GM19238 (cell line): Measurements from ENCODE around the gene APOO.
A peak's percentile ranks its signal among the peaks of the same experiment; 100 is the strongest.
"Not testable (repeated sequence)": the region's sequence is repeated elsewhere in the genome, so short reads cannot be mapped to it uniquely, and the experiment has no call there.

Experiments used
- DNase-seq: peaks from one replicate; pipeline ENCODE4 v3.0.0; 2011; ENCODE audit warnings: low spot score; ENCODE audit not compliant: insufficient read length

Gene APOO

DNA sequence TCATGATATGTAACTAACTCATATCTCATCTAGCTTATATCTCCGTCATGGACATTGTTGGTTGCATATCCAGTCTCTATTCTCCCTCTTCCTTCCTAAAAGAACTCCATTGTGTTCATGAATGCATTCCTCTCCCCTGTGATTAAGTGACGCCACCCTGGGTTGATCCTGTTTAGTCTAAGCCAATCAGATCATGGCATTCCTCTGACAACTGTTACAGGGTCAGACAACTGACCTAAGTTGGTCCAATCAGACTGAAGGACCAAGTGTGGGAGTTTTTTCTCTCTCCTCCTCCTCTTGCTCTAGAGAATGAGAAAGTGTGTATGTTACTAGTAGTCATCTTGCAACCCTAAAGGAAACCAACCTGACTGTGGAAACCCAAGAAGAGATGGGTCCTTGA, 3.6 kb downstream of the APOO start:
- DNase-seq, result no peak

DNA sequence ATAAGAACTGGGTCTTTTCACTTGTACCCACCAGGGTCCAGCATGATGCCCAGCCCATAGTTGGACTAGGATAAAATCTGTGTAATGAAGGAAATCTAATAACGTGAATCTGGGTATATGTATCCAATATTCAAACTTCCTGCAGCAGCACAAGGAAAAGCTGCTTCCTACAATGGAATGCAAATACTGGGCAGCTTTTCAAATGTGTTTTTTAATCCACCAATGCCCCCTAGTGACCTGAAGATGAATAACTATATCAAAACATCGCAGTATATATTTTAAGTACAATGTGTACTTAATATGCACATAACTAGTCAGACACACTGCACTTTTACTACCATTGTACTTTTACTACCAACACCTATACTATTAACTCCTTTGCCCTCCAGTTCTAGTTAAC, 5.3 kb downstream of the APOO start:
- no peak for DNase-seq

DNA sequence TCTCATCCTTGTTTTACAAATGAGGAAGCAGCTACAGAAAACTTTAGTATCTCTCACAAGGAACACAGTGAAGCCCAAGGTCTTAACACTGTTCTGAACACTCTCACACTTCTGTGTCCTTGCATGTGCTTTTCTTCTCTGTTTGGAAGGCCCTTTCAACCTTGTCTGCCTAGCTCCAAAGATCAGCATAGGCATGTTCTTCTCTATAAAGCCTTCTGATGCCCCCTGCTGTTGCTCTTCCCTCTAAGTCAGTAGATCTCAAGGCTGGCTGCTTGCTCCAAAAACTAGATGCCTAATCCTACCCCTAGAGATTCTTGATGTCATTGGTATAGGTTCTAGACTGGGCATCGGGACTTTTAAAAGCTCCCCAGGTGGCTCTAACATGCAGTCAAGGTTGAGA, 5.9 kb downstream of the APOO start:
- peak; percentile 18 for DNase-seq

DNA sequence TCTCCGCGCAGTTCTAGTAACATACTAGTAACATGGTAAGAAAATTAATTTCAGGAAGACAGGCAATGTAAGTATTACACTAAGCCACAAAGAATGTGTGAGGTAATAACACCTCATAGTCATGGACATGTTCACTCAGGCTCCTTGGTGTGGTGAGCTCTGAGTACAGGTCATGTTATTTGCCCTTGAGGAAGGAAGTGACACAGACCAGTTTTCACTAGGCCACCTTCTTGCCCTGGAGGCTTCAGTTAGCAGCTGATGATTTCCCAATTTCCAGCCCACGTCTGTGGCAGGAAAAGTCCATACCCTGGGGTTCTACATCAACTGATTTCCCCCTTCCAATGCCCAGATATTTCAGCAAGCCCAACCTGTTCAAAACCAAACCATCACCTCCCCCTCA, 6.7 kb downstream of the APOO start:
- DNase-seq, result no peak

DNA sequence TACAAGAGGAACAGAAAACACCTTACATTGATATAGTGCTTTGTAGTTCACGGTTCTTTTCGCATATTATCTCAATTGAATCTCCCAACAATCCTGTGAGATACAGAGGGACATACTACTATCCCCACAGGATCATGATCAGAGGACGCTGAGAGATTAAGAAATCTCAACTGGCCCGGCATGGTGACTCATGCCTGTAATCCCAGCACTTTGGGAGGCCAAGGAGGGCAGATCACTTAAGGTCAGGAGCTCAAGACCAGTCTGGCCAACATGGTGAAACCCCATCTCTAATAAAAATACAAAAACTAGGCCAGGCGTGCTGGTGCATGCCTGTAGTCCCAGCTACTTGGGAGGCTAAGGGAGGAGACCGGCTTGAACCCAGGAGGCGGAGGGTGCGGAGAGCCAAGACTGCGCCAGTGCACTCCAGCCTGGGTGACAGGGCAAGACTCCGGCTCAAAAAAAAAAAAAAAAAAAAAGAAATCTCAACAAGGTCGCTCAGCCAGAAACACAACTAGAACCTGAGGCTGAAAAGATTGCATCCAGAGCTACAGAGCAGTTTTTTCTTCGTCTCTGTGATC, 7.4 kb downstream of the APOO start:
- DNase-seq, result no peak

DNA sequence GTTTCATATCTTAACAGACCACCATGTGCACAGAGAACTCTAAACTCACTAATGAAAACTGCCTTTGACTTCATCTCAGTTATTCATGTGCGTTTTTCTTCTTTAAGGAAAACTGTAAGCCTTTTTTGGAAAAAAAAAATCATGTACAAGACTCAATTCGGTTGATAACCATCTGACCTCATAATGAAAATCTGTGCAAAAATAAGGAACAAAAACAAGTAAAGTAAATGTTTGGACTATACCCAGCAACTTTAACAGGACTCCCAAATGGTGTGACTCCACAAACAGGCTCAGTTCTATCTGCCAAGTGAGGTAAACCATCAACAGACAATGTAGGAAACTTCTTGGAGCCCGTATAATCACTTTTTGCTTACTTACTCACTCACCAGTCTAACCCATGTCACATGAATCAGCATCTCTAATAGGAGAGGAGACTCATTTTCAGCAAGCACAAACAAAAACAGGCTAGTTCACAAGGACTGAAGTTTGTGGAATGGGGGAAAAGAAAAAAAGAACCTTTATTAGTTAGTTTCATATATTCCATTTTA, 9.3 kb downstream of the APOO start:
- DNase-seq, result no peak

DNA sequence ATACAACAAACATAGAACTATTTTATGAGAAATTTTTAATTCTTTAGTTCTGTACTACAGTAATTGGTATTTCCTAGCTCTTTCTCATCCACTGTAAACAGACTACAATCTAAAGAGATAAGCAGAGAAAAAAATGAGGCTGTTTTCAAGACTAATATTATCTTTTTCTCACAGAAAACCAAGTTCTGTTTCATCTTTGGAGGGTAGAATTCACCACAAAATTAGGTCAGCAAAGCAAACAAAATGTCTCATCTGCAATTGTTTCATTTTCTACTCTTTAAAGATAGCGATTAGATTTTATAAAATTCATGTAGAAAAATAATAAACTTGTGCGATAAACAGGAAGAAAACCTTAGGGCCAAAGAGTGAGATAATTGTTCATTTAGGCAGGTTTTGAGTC, 10.8 kb downstream of the APOO start:
- no peak for DNase-seq

DNA sequence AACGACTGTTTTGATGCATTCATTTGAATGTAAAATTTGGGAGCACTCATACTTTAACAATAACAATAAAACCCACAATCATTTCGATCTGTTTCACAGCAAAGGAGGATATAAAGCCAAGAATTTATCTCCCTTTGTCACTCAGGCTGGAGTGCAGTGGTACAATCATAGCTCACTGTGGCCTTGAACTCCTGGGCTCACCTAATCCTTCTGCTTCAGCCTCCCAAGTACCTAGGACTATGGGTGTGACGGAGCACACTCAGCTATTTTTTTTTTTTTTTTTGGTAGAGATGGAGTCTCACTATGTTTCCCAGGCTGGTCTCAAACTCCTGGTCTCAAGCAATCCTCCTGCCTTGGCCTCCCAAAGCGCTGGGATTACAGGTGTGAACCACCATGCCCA, 11.2 kb downstream of the APOO start:
- DNase-seq, result not testable (repeated sequence)

DNA sequence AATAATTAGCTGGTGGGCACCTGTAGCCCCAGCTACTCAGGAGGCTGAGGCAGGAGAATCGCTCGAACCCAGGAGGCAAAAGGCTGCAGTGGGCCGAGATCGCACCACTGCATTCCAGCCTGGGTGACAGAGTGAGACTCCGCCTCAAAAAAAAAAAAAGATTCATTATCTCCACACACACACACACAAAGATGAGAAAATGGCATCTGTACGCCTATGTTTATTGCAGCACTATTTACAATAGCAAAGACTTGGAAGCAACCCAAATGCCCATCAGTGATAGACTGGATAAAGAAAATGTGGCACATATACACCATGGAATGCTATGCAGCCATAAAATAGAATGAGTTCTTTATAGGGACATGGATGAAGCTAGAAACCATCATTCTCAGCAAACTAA, 12.7 kb downstream of the APOO start:
- not testable (repeated sequence) for DNase-seq

DNA sequence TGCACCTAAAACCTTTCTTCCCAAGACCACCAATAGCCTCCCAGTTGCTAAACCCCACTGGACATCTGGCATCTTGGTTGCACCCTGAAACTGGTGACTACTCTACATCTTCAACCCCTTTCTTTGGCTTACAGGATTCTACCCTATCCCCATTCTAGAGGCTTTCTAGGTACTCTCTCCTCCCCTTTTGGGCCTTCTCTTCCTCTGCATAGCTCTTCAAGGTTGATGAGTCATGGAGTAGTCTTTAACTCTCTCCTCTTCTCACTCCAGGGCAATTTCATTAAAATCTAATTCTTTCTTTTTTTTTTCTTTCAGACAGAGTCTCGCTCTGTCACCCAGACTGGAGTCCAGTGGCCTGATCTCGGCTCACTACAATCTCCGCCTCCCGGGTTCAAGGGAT, 16.8 kb downstream of the APOO start:
- DNase-seq, result no peak

DNA sequence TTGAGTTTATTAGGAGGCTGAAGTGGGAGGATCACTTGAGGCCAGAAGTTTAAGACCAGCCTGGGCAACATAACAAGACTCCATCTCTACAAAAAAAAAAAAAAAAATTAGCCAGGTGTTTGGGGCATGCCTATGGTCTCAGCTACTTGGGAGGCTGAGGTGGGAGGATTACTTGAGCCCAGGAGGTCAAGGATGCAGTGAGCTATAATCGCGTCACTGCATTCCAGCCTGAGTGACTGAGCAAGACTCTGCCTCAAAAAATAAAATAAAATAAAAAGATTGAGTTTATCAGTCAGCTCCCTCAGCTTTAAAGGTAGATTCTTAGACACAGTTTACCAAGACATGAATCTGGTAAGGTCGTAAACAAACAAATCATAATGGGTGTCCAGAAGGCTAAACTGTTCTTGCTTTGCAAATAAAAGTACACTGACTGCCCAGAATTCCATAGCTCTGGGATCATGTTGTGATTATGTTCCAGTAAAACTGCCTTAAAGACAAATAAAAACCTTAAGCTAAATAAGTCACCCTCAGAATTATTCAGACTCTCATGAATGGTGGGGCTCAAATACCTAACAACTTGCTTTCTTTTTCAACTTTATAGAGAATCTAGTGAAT, 18.7 kb downstream of the APOO start:
- DNase-seq, result no peak

DNA sequence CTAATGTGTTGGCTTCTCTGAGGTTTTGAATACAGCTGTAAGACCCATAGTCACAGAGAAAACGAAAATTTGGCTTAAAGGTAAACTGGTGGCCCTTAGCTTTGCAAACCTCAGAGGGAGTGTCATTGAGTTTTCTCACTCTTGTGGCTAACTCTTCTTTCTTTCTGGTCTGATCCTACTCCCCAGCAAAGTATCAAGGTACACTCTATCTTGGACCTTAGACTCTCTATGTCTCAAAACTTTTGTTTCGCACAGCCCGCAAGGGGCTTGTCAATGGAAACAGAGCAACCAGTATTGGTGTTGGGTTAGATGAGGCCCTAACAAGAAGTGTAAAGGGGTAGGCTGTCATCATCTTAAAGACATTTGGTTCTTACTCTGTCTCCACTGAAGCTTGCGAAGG, 19.8 kb downstream of the APOO start:
- DNase-seq, result no peak

DNA sequence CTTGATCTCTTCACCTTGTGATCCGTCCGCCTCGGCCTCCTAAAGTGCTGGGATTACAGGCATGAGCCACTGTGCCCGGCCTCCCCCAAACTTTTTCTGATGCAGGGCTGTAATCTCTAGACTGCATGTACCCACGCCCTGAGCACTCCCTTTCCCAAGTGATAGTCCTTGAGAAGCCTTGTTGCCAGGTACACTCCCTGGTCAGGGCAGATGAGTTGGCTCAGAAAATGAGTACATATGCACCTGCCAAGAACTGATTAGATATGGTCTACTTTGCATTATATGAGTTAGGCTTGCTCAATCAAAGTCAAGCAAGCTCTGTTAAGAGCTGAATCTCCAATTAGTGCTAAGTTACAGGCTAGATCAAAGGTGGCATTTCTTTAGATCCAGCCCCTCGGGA, 20.3 kb downstream of the APOO start:
- no peak for DNase-seq

DNA sequence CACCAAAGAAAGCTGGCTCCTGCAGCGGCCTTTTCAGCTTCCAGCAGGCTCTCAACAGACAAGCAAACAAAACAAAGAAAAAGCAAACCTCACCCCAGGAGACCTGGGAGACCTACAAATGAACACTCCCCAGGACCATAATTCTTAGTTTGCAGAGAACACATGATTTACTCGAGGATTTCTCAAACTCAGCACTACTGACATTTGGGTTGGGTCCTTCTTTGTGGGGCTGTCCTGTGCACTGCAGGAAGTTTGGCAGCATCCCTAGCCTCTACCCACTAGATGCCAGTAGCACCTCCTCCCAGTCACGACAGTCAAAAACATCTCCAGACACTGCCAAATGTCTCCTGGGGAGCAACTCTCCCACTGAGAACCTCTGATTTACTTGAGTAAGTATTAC, 21.9 kb downstream of the APOO start:
- DNase-seq, result no peak

DNA sequence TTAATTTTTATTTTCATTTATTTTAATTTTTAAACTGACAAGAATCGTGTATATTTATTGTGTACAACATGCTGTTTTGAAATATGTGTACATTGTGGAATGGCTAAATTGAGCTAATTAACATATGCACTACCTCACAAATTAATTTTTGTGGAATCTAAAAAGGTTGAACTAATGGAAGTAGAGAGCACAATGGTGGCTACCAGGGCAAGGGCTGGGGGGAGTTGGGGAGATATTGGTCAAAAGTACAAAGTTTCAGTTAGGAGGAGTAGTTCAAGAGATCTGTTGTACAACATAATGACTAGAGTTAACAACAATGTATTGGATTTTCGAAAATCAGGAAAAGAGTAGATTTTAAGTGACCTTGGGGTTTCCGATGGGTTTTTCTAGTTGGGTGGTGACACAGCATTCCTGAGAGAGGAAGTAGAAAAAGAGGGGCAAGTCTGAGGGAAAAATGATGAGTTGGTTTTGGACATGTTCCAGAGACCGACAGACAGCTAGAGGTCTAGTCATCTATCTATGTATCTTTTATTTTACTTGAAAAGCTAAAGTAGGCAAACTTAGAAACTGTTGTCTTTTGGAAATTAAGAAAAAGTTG, 23.2 kb downstream of the APOO start:
- no peak for DNase-seq

DNA sequence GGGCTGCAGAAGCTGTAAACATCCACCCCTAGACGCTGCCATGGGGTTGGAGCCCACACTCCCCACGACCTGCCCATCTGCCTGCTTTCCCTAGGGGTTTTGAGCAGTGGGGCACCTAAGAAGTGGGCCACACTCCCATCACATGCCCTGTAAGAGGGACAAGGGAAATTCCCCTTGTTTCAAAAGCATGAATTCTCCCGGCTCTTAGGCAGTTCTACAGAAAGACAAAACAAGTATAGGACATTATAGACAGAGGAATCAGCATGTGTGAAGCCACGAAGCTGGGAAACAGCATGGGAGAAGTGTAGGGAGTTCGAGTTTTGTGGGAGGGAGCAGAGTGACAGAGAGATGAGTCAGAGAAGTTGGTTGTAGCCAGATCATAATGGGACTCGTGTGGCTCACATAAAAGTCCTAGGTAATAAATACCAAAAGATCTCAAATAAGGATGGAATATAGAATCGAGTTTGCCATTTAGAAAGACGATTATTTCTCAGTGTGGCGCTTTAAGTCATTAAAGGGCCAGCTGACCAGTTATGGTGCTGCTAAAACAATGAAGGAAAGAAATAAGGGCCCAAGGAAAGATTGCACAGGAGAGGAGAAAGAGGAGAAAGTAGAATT, 23.9 kb downstream of the APOO start:
- DNase-seq, result no peak

DNA sequence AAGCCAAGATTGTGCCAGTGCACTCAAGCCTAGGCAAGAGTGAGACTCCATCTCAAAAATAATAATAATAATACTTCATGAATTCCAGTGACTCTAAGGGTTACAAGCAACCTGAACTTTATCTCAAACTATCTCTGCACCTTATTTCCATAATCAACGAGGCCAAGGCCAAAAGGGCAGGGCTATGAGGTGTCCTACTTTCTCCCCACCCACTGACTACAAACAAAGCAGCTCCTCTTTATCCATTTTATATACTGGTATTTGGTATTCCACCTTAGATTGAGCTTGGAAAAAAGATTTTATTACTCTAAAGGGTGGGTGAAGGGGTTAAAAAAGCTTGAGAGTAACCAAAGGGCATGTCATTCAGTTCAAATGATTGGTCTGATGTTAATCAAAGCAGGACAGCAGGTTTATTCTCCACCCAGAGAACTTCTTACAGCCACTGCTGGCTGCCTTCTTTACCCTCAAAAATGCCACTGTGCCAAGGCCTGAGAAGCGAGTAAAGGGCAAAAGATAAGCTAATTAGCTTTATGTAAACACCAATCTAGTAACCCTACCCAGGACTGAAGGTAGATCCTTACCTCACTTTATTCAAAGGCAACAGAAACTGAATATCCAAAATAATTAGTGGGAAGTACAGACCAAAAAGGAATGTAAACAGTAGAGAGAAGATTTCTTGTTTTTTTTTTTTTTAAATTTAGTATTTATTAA, 28.2 kb downstream of the APOO start:
- DNase-seq, result no peak

DNA sequence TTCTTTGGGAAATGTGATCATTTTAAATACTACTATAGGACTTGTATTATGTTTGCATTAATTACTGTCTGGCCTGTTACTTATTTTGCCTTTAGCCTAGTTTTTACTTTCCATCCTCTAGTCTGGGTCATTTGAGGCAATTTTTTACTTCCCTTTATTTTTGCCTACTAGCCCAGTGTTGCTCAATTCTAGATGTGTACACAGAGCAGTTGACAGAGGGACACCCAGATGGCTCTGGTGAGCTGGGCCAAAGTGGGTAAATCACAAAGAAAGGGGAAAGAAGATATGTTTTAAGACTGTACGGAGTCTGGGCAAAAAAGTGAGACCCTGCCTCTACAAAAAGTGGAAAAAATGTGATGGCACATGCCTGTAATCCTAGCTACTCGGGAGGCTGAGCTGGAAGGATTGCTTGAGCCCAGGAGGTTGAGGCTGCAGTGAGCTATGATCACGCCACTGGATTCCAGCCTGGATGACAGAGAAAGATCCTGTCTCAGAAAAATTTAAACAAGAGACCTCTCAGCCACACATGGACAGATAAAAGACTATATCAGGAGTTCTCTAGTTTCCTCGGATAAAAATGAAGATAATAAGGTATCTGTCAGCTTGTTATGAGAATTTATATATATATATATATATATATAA, 35.7 kb downstream of the APOO start:
- no peak for DNase-seq

DNA sequence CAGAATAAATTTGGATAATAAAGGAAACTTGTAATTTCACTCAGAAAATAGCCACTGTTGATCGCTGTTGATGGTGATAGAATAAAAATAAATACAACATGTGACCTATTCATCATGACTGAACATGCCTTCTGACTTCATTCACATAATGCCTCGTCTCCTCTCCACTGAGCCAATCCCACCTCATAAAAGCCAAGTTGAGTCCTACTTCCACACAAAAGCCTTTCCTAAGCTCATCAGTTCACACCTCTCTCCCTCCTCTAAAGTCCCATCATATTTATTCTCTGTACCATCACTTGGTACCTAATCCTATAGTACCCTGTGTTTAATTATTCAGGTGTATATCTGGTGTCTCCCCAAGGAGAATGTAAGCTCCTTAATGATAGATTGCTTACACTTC, 37.7 kb downstream of the APOO start:
- no peak for DNase-seq

DNA sequence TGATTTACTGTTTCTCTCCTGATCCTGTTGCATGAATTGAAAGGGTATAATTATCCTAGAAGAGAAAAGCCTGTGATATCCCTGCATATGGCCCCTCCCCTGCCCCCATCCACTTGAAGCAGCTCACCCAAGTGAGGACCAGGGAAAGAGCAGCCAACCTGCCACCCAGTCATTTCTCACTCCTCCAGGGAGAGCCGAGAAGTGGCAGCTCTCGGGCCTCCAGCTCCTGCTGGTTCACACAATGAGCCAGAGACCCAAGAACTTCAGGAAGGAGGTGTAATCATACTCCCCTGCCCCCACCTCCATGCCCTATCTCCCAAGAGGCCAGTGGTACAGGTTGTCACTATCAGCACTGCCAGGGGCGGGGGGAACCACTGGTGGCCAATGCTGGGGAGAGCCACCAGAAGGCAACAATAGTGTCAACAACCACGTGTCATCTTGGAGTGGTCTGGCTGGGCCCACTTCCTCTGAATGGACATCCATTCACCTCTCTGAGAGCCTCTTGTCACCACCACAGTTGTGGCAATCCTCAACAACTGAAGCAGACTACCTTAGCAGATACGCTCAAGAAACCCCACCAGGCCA, 42.9 kb downstream of the APOO start:
- DNase-seq, result no peak

DNA sequence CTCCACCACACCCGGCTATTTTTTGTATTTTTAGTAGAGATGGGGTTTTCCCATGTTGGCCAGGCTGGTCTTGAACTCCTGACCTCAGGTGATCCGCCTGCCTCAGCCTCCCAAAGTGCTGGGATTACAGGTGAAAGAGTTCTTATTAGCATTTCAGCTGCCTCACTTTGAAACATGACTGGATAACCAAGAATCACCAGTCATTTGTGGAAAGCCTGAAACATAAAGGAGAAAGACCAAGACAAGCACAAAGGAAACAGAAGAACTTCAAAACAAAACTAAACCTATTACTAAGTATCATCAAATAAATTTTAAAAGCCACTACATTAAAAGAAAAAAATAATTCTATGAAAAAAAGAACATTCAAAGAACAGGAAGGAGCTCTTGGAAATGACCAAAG, 45.8 kb downstream of the APOO start:
- DNase-seq, result not testable (repeated sequence)
